Activated CD4-positive, alpha-beta T cell treated with anti-CD3 and anti-CD28 coated beads, Interleukin-2, amount 50 U/mL, for 24 hours (primary cell): ENCODE measurements around the gene MLLT10.
"Not testable (repeated sequence)": the region's sequence is repeated elsewhere in the genome, so short reads cannot be mapped to it uniquely, and the experiment has no call there.

Source experiments
- DNase-seq, 2 donors: peaks; one replicate each; pipeline ENCODE4 v3.0.0-alpha.2; 2020; ENCODE audit warnings: low read depth in 1 of 2, low spot score in 1 of 2

MLLT10 gene

DNA sequence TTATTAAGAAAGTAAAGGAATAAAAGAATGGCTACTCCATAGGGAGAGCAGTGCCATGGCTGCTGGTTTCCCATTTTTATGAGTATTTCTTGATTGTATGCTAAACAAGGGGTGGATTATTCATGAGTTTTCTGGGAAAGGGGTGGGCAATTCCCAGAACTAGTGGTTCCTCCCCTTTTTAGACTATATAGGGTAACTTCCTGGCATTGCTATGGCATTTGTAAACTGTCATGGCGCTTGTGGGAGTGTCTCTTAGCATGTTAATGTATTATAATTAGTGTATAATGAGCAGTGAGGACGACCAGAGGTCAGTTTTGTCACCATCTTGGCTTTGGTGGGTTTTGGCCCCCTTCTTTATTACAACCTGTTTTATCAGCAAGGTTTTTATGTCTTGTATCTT lies 40.5 kb downstream of the MLLT10 start:
- DNase-seq: not testable (repeated sequence)

DNA sequence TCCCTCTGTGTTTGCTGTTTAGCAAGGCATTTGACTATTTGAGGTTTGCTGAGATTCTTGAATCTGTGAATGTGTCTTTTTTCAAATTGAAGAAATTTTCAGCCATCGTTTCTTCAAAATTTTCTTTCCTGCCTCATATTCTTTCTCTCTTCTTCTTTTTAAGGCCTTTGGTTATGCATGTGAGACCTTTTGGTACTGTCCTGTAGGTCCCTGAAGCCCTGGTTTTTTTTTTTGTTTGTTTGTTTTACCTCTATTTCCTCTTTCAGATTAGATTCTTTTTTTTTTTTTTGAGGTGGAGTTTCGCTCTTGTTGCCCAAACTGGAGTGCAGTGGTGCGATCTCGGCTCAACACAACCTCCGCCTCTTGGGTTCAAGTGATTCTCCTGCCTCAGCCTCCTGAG lies 45.3 kb downstream of the MLLT10 start:
- DNase-seq: no peak

DNA sequence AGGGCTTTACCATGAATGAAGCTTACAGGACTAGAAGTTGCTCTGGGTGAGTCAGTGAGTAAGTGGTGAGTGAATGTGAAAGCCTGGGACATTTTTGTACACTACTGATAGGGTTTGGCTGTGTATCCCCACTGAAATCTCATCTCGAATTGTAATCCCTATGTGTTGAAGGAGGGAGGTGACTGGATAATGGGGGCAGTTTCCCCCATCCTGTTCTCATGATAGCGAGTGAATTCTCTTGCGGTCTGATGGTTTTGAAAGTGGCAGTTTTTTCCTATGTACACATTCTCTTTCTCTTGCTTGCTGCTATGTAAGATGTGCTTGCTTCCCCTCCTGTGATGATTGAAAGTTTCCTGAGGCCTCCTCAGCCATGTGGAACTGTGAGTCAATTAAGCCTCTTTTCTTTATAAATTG lies 47.4 kb downstream of the MLLT10 start:
- peak in 1 of 2 donors; percentile 17 for DNase-seq

DNA sequence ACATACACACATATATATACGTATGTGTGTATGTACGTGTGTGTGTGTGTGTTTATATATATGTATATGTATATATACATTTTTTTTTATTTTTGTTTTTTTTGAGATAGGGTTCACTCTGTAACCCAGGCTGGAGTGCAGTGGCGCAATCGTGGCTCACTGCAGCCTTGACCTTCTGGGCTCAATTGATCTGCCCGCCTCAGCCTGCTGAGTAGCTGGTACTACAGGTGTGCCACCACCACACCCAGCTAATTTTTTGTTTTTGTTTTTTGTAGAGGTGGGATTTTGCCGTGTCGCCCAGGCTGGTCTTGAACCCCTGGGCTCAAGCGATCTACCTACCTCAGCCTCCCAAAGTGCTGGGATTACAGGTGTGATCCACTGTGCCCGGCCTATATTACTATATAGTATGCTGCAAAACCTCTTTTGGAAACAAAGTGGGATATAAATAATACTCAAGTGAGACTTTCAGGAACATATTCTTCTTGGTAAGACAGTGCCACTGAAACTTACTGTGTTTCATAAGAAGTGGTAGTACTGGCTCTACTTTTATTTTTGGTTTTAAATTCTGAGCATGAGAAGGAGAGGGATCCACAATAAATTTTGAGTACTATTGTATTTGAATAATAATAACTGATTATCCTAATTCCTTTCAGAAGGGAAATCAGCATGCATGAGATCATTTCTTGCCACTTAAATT lies 51.0 kb downstream of the MLLT10 start:
- no peak for DNase-seq

DNA sequence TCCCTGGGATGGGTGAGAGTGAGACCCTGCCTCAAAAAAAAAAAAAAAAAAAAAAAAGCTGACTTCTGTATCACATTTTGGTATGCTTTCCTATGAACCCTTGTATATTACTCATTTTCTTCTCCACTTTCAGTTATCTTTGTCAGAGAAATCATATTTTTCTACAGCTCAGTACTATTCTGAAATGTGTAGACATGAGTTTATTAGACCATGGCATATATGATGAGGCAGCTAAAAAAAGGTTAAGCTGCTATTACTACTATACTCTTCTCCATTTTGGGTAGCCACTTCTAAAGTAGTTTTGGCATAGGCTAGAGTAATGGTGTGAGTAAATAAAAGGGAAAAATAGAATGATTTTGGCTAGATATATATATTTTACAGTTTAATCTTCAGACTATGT lies 53.4 kb downstream of the MLLT10 start:
- DNase-seq: no peak

DNA sequence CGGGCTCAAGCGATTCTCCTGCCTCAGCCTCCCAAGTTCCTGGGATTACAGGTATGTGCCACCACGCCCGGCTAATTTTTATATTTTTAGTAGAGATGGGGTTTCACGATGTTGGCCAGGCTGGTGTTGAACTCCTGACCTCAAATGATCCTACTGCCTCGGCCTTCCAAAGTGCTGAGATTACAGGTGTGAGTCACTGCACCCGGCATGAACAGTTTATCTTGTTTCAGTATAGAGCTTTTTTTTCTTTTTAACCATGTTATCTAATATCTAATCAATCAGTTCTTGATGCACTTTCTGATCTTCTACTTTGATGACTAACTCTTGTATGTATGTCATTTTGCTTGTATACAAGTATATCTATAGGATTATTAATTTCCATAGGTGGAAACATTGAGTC lies 54.1 kb downstream of the MLLT10 start:
- DNase-seq: not testable (repeated sequence)

DNA sequence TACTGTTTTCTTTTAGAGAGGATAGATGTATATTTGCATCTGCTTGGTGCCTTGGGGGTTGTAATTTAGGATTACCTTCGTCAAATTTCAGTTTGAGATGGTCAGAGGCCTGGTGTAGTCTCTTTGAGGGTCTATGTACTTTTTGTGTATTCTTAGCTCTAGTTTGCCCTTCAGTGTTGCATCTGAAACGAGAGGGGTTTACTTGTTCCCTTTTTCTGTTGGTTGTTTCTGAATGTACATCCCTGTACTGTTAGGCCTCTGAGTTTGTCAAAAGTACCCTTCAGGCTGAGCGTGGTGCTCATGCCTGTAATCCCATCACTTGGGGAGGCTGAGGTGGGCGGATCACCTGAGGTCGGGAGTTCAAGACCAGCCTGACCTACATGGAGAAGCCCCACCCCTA lies 60.0 kb downstream of the MLLT10 start:
- no peak for DNase-seq

DNA sequence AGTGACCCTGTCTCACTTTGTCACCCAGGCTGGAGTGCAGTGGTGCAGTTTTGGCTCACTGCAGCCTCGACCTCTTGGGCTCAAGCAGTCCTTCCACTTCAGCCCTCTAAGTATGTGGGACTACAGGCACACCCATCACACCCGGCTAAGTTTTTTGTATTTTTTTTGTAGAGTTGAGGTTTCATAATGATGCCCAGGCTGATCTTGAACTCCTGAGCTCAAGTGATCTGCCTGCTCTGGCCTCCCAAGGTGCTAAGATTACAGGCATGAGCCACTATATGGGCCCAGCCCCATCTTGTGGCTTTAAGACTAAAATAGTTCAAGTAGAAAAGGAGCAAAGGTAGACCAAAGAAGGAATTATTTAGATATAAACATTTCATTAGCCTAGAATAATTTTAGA lies 65.5 kb downstream of the MLLT10 start:
- no peak for DNase-seq

DNA sequence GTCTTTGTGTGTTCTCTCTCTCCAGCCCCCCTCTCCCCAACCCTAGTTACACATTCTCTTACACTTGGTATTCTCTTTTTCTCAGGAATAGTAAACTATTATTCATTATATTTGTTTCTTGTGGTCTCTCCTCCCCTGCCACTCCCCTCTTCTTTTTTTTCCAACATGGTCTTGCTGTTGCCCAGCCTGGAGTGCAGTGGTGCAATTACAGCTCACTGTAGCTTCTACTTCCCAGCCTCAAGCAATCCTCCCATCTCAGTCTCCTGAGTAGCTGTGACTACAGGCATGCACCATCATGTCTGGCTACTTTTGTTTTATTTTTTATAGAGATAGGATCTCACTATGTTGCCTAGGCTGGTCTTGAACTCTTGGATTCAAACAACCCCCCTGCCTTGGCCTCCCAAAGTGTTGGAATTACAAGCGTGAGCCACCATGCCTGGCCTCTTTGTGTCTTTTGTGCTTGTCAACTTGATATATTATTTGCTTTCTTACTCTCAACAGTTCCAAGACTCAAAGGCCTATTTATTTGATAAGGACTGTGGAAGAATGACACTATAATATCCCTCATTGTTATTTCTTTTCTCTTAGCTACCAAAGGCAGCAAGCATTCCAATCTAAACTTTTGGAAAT lies 66.9 kb downstream of the MLLT10 start:
- DNase-seq: no peak

DNA sequence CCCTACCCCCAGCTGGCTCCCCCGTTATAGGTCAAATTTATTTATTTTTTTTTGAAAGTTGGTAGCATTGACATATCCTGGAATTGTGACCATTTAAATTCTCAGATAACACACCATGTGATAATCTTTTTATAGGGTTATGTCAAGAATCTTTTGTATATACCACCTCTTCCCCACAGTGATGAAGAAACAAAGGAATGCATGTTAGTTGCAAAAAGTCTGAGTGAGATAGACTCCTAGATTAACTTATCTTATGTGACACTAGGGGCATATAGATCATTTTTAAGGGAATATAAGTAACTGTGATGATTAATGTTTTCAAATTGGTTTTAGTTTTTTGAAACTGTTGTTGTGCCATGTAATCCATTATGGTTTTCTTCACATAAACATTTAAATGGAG lies 68.3 kb downstream of the MLLT10 start:
- DNase-seq: no peak

DNA sequence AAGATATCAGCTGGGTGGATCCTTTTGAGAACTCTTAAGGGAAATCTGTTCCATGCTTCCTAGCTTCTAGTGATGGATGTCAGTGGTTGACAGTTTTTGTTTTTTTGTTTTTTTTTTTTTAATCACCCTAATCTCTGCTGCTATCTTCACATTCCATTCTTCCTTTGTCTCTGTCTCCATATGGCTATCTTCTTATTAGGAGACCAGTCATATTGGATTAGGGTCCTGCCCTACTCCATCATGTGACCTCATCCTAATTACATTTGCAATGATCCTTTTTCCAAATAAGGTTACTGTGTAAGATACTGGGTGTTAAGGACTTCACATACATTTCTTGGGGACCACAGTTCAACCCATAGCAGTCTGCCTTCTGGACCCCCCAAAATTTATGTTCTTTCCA lies 69.7 kb downstream of the MLLT10 start:
- DNase-seq: no peak

DNA sequence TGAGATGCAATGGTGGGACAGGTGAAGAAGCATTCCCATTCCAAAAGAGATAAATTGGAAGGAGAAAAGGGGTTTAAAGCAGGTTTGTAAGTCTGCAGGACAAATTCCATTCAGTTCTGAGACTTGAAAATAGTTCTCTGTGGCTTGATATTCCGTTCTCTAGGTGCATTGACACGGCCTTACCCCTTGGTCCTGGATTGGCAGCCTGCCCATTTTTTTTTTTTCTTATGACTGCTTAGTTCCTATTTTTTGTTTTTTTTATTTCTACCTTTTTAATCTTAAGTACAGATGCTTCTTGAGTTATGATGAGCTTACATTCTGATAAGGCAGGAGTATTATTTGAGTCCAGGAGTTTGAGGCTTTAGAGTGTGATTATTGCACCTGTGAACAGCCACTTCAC lies 70.6 kb downstream of the MLLT10 start:
- no peak for DNase-seq

DNA sequence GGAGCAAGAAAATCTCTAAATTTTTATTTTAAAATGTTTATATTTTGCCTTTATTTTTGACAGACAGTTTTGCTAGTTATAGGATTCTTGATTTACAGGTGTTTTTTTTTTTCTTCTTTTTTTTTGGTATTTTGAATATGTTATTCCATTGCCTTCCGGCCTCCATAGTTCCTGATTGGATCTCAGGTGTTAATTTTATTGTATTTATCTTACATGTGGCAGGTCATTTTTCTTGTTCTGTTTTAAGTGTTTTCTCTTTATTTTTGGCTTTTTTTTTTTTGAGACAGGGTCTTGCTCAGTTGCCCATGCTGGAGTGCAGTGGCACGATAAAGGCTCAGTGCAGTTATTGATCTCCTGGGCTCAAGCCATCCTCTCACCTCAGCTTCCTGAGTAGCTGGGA lies 73.9 kb downstream of the MLLT10 start:
- DNase-seq: no peak

DNA sequence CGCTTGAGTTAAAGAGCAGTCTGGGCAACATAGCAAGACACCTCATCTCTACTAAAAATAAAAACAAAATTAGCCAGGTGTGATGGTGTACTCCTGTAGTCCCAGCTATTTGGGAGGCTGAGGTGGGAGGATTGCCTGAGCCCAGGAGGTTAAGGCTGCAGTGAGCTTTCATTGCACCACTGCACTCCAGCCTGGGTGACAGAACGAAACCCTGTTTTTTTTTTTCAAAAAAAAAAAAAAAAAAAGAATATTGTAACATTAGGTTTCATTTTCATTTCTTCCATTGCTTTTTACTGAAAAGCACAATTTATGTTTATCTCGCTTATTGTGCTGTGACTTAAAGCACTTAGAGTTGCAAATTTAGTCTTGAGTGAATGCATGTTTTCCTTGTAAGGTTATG lies 80.0 kb downstream of the MLLT10 start:
- no peak for DNase-seq

DNA sequence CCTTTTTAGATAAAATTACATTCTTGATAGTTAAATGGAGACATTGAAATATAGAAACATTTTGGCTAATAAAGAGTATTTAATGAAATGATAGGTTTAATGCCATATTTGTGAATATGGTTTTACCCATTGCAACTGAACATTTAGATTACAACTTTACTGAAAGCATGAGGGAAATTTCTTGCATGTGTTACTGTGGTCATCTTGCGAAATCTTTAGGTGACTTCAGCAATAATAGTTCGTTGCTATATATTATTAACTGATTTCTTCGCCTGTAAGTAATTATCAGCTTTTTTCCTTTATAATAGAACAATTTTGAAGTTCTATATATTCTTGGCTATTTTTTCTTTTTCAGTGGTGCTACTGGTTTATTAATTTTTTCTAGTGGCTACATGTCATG lies 83.2 kb downstream of the MLLT10 start:
- no peak for DNase-seq

DNA sequence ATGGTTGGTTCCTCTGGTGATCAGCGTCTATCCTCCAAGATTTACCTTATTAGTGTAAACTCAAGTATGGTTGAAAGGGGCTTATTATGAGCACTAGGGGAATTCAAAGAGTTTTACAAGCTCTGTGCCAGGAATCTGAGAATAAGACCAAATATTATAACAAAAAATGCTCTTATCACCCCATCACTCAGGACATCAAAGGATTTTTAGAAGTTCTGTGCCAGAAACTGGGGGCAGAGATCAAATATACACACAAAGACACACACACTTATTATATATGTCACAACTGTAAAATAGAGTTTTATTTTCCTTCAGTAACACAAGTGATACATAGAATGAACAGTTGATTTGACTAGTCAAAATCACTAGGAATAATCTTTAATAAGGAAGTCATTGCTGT lies 89.3 kb downstream of the MLLT10 start:
- DNase-seq: no peak

DNA sequence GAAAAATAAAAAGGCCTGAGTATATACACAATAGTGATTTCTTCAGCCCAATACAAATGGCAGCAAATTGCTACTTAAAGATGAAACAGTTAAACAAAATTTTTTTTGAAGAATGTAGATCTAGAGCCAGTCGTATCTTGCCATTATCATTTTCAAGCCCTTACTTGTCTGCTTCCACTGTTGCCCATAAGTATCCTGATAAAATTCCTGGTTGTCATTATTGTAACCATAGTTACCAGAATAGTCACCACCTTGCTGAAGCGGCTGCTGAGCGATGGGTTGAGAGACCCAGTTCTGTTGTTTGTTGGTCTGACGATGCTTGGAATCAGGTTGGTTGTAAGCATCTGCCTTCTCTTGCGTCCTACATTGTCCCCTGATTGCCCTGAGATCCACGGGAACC lies 90.4 kb downstream of the MLLT10 start:
- not testable (repeated sequence) for DNase-seq

DNA sequence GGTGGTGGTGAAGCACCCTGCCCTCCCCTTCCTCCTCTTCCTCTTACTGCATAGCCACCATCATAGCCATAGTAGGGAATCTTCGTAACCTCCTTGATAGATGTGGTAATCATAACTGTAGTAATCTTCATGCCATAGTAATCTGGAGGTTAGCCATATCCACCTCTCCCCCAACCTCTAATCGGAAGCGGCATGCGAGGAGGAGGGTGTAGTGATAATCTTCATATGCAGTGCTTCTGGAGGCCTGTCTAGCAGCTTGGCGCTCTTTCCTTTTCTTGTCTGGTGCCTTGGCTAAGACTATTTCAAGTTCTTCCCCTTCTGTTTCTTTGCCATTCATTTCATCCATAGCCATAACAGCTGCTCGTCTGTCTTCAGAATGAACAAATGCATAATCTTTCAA lies 90.9 kb downstream of the MLLT10 start:
- DNase-seq: no peak

DNA sequence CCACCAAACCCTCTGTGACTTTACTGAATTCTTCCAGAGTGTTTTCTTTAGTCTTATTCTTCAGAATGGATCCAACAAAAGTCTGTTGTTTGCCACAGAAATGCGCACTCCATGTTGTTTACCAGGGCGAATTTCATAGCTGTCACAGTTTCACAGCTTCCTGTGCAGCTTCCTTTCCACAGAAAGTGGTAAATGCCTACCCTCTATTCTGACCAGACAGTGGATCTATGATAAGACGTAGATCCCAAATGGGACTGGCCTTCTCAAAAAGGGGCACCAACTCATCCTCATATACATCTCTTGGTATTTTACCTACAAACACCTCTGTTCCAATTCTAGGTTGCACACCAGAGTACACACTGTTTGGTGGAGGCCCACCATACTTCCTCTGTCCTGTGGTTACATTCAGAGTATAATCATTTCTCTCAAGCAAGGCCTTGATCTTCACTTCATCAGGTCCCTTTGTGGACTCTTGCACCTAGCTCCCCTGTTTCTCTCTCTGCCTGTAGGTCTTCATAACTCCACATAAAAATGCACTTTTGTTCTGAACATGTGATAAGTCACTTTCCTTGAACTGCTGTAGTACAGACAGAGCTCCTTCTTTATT lies 91.7 kb downstream of the MLLT10 start:
- no peak for DNase-seq

DNA sequence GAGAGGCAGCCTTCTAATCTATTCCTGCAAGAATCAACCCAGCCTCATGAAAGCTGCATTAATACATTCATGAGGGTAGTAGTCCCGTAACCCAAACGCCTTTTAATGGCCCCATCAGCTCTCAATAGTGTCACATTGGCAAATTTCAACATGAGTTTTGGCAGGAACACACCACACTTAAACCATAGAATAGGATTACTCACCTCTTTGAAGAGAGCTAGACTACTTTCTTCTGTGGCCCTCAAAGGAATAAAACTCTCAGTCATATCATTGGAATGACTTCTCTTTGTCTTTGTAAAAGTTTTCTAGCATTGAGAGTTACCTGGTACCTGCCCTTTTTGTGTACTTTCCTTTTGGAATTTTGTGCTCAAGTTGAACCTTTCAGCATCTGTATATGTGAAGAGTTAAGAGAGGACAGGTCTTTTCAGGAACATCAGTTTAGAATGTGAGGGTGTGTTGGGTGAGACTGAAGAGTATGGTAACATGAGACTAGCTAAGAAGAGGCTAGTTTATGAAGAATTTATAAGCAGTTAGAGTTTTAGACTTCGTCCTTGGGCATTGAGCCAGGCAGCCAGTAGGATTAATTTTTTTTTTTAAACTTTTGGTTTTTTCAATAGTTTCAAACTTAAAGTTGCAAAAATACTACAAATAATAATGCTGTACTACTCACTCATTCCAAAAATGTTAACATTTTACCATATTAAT lies 92.6 kb downstream of the MLLT10 start:
- DNase-seq: no peak

DNA sequence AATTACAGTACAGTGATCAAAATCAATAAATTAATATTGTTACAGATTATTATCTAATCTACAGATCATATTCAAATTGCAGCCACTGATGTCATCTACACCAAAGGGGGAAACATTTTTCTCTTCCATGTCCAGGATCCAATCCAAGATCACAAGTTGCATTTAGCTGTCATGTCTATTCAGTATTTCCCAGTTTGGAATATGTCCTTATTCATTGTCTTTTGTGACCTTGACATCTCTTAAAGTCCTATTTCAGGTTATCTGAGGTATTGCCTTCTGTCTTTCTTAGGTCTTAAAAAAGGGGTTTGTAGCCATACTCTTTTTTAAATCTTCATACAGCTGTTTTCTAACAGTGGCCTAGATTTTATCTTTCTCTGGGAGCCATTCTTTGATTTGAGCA lies 93.3 kb downstream of the MLLT10 start:
- no peak for DNase-seq

DNA sequence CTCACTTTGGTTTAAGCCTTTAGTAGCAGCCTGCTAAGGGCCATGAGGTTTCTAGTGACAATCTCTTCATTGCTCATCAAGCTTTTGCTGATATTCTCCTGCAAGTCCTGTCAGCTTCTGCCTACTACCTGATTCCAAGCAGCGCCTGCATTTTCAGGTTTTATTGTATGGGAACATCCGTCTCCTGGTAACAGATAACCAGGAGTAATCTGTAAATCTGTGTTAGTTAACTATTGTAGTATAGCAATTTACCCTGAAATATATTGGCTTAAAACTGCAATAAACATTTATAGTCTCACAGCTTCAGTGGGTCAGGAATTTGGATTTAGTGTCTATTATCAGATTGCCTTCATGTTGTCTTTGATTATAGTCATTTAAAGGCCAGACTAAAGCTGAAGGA lies 94.0 kb downstream of the MLLT10 start:
- no peak for DNase-seq
